Right ventricle myocardium superior (tissue), 1 donor: ENCODE measurements around the gene KLLN. TPM values are rescaled to one million over a fixed set of nuclear protein-coding genes. Genes with fewer than 3 reads are reported as not detected.
"Not testable (repeated sequence)": the region's sequence is repeated elsewhere in the genome, so short reads cannot be mapped to it uniquely, and the experiment has no call there.

Experiments
- ATAC-seq: fragments of 200-7000 bp; cut with Tn5 transposase; one replicate; pipeline ENCODE4 v1.9.1; 2020; ENCODE audit warnings: mild to moderate bottlenecking; ENCODE audit not compliant: poor library complexity
- DNase-seq: peaks from one replicate; pipeline ENCODE4 v3.0.0-alpha.2; 2020
- intact Hi-C: fragments of 100-400 bp; cut with DNase I; formaldehyde crosslinking; loops from one replicate; pipeline ENCODE4 v1.11.2; 2022
- long read RNA-seq: library from polyadenylated mRNA; unstranded; transcript quantifications from one replicate; pipeline ENCODE4 v2.0.0, GENCODE V29; 2021
- total RNA-seq: library from RNA; stranded (reverse); fragmentation: NEBNext Ultra II Directional; extraction: Animal tissue kit (Norgen Biotek cat#: 25700); gene quantifications from one replicate; pipeline ENCODE4 v1.2.1, GENCODE V29; 2021
- donor health status: DM: no; HTN: yes; CAD: no; lungs with severe emphysema.

The KLLN gene, protein sequence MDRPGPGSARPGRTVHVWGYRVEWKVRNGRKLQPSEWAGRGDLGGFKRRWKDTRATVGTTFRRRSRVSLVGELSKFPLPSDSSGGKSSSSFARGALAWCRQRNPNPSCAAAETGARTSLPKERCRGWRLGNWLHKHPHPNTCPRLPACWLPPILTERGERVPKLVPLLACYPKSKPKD
- total RNA-seq = 0.30 TPM
- long read RNA-seq, full-length matches to known transcripts = 1 of 1 reads
- long read RNA-seq, partial matches to known transcripts = 0 of 1 reads
- long read RNA-seq, other reads (novel, unspliced or antisense) = 0 of 1 reads

GRCh38 chr10:87863053-87863943, at the start of gene KLLN, which contains the start of gene PTEN:
Gene KLLN (minus strand): TSS chr10:87863533. CDS start chr10:87862487, 1,046 bp downstream.
Gene PTEN (plus strand): TSS chr10:87863625. CDS start chr10:87864470, 845 bp downstream.
- ATAC-seq (peak; percentile 73), DNase-seq (peak; percentile 95)
- intact Hi-C loops = loop anchor here (5.0 to 10.0 kb wide), 5 partner anchors 52 to 689 kb away; no protein-coding TSS in a partner anchor

- intact Hi-C loops, ATAC-seq, DNase-seq: not testable (repeated sequence)
Measured at GRCh38 chr10:87903396-87903795, 40.1 kb upstream of the KLLN start.

DNA sequence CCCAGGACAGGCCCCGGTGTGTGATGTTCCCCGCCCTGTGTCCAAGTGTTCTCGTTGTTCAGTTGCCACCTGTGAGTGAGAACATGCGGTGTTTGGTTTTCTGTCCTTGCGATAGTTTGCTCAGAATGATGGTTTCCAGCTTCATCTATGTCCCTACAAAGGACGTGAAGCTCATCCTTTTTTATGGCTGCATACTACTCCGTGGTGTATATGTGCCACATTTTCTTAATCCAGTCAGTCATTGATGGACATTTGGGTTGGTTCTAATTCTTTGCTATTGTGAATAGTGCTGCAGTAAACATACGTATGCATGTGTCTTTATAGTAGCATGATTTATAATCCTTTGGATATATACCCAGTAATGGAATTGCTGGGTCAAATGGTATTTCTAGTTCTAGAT, 34.6 kb upstream of the KLLN start:
- intact Hi-C loops, DNase-seq, ATAC-seq: not testable (repeated sequence)

DNA sequence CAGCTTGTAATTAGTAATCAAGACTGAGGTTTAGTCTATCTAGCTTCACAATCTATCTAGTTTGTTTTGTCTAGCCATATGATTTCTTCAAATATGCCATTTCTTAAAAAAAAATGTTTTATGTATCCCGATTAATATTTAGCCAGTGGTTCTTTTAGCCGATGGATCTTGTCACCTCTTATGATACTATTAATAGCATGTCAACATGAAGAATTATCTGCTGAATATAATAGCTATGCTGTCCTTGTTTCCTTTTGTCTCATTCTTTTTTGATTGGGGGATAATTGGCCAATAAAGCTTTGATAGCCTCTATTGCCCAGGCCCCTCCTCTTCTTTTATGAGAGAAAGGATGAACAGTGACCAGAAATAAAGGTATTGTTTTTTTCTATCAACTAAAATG, 32.9 kb upstream of the KLLN start:
- DNase-seq = no peak
- peak; percentile 52 for ATAC-seq
- intact Hi-C loops = no loop called here

- ATAC-seq (peak; percentile 29), DNase-seq (no peak)
- intact Hi-C loops = no loop called here
Measured at GRCh38 chr10:87895430-87895829, 32.1 kb upstream of the KLLN start.

DNA sequence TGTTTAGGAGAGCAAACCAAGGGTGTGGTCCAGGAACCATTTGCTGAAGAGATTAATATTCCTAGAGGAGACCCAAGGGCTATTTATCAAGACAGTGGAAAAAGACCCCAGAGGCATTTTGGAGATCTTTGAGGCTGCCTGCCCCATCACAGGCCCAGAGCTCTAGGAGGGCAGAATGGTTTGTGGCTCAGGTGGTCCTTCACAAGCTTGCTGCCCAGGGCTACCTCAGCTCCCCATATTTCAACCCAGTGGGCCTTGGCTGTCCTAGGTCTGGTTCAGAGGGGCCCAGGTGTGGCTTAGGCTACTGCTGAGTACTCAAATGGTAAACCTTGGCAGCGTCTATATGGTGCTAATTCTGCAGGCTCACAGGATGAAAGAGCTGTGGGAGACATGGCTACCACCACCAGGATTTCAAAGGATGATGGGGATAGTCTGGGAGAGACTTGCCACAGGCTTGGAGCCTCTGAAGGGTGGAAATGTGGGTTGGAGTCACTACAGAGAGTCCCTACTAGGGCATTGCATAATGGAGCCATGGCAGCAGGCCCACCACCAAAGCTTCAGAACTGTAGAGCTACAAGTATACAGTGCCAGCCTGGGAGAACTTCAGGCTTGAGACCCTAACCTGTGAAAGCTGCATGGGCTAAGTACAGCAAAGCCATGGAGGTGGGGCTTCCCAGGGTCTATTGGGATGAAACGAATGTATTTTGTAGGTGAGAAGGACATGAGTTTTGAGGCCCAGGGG, 24.4 kb upstream of the KLLN start:
- ATAC-seq (peak; percentile 27), DNase-seq (no peak)
- intact Hi-C loops = no loop called here

- DNase-seq (no peak), ATAC-seq (no peak)
- intact Hi-C loops = no loop called here
Measured at GRCh38 chr10:87887146-87887545, 23.8 kb upstream of the KLLN start.

DNA sequence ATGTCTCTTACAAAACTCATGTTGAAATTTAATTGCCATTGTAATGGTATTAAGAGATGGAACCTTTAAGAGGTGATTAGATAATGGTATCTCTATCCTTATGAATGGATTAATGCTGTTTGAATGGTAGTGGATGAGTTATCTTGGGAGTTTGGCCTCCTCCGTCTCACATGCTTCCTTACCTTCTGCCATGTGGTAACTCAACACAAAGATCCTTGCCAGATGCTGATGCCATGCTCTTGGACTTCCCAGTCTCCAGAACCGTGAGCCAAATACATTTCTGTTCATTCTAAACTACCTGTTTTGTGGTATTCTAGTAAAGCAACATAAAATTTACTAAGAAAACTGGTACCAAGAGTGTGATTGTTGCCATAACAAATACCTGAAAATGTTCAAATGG, 23.3 kb upstream of the KLLN start:
- ATAC-seq (no peak), DNase-seq (no peak)
- intact Hi-C loops = no loop called here

DNA sequence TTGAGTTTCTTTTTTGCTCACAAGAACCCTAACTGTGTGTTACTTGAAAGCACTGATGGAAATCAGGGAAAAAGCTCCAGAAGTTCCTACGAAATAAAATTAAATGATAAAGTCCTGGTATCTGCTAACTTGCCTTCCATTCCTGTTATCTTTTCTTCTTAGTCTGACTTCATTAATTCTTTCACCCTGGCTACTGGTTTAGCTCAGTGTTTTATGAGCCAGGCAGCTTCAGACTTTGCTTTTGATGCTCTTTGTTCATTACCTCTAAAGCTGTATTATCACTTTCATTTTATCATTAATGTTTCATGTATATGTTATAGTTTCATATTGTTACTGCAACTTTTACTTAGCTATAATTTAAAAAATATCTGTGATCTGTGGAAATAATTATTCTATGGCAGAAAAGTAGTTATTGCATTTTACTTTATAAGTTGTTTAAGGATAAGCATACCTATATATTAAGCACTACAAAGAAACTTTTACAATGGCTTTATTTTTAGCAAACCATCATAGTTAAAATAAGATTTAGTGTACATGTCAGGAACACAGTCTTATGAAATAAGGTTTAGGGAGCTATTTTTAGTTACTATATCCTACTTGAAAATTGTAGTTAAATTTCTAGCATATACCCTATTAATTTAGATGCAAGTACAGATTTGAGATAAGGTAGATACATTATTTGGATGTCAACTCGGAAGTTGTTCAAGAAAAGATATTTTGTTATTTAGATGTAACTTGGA, 19.4 kb upstream of the KLLN start:
- DNase-seq (no peak), ATAC-seq (no peak)
- intact Hi-C loops = no loop called here

GRCh38 chr10:87881373-87882059, 18.2 kb upstream of the KLLN start:
- DNase-seq, ATAC-seq, intact Hi-C loops: not testable (repeated sequence)

- no peak for ATAC-seq
- no peak for DNase-seq
- intact Hi-C loops = no loop called here
Measured at GRCh38 chr10:87880336-87880735, 17.0 kb upstream of the KLLN start.

- intact Hi-C loops = no loop called here
- DNase-seq = no peak
Measured at GRCh38 chr10:87878664-87879459, 15.5 kb upstream of the KLLN start.

GRCh38 chr10:87875929-87876571, 12.7 kb upstream of the KLLN start:
- ATAC-seq (no peak), DNase-seq (no peak)
- intact Hi-C loops = no loop called here

More at GRCh38 chr10:87878664-87879459, 15.5 kb upstream of the KLLN start:
- no peak for ATAC-seq

- ATAC-seq (no peak), DNase-seq (no peak)
- intact Hi-C loops = no loop called here
Measured at GRCh38 chr10:87873656-87874055, 10.3 kb upstream of the KLLN start.

DNA sequence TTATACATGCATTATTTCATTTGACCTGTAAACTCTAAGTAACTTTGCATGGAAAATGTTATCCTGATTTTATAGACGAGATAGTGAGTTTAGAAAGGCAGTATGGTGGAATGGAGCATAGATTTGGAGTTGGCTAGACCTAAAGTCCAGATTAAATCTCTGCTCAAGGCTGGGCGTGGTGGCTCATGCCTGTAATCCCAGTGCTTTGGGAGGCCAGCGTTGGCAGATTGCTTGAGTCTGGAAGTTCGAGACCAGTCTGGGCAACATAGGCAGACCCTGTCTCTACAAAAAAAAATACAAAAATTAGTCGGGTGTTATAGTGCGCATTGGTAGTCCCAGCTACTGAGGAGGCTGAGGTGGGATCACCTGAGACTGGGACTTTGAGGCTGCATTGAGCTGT, 9.5 kb upstream of the KLLN start:
- no peak for ATAC-seq

DNA sequence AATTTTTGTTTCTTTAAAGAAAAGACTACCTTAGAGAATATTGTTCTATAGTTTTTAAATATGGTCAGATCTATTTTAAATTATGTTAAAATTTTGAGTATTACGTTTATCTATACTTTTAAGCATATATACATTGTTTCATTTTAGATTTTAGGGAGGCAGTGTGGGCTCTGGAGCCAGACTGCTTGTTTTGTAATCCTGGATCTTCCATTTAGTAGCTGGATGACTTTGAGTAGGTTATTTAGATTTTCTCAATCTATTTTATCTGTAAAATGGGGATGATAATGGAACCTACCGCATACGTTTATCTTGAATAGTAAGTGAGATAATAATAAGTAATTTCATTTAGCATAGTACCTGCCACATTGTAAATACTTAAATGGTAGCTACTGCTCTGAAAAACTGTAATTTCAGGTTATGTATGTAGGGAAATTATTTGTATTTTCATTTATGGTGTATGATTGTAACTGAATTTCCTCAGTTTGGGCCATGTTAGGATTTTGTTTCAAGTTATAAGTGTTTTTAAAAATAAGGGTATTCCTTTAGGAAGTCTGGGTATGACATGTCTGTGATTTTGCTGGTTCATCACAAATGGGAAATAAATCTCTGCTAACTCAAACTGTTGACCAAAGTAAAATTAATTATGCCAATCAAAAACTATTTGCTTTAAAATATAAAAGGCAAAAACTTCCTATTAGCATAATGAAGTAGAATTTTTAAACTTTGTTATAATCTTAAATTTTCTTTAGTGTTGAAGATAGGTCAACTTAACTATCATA, 6.6 kb upstream of the KLLN start:
- DNase-seq = no peak
- ATAC-seq = no peak
- intact Hi-C loops = loop anchor here (10.0 kb wide), 1 partner anchor 45 kb away; no protein-coding TSS in a partner anchor

More for the DNA sequence above, 9.5 kb upstream of the KLLN start:
- intact Hi-C loops = no loop called here
- DNase-seq = no peak
